Prostate gland (tissue), 1 donor: ENCODE measurements around the gene GLYAT.

Source experiments
- POLR2A ChIP-seq: fragments of 450-650 bp; IDR thresholded peaks from one replicate; pipeline ENCODE4 v1.6.1; 2016; ENCODE audit warnings: antibody characterized with exemption, mild to moderate bottlenecking
- POLR2AphosphoS5 ChIP-seq: sonication (generic); formaldehyde crosslinking; IDR thresholded peaks from one replicate; pipeline ENCODE4 v1.6.1; 2017; ENCODE audit warnings: antibody characterized with exemption

GRCh38 chr11:58675334-58676155 is 56.2 kb downstream of the GLYAT start:
- TF ChIP-seq POLR2AphosphoS5 = peak; percentile 7
- TF ChIP-seq POLR2A = no peak
